Trophoblast cell (in vitro differentiated cells and primary cell): Measurements from ENCODE around the gene EMILIN1.

Experiments used
- DNase-seq, 2 donors: peaks; one replicate each; pipeline ENCODE4 v3.0.0-alpha.2; 2016
- H2AFZ ChIP-seq: 2 replicates; pipeline ENCODE4 v1.6.1; 2013; ENCODE audit warnings: low read length, moderate library complexity, mild to moderate bottlenecking; ENCODE audit not compliant: insufficient read depth, poor library complexity
- H2AK5ac ChIP-seq: 2 replicates; pipeline ENCODE4 v1.6.1; 2013; ENCODE audit warnings: mild to moderate bottlenecking, low read length
- H2BK120ac ChIP-seq: 2 replicates; pipeline ENCODE4 v1.6.1; 2013; ENCODE audit warnings: low read length, mild to moderate bottlenecking, moderate library complexity; ENCODE audit not compliant: insufficient read depth, poor library complexity
- H2BK12ac ChIP-seq: 2 replicates; pipeline ENCODE4 v1.6.1; 2013; ENCODE audit warnings: mild to moderate bottlenecking, low read length, moderate library complexity
- H2BK5ac ChIP-seq: 2 replicates; pipeline ENCODE4 v1.6.1; 2013; ENCODE audit warnings: low read length, low read depth, moderate library complexity, mild to moderate bottlenecking; ENCODE audit not compliant: poor library complexity
- H3K14ac ChIP-seq: 2 replicates; pipeline ENCODE4 v1.6.1; 2013; ENCODE audit warnings: mild to moderate bottlenecking, low read length
- H3K18ac ChIP-seq: 2 replicates; pipeline ENCODE4 v1.6.1; 2013; ENCODE audit warnings: mild to moderate bottlenecking, low read length
- H3K23ac ChIP-seq: 2 replicates; pipeline ENCODE4 v1.6.1; 2013; ENCODE audit warnings: low read length
- H3K27ac ChIP-seq: 2 replicates; pipeline ENCODE4 v1.5.1; 2013; ENCODE audit warnings: low read depth, mild to moderate bottlenecking, inconsistent platforms, low read length, moderate library complexity
- H3K27me3 ChIP-seq: 2 replicates; pipeline ENCODE4 v1.6.1; 2013; ENCODE audit warnings: inconsistent platforms, mild to moderate bottlenecking, low read length, moderate library complexity; ENCODE audit not compliant: insufficient read depth
- H3K36me3 ChIP-seq, 2 experiments: 1 replicate in 1 of 2; 2 replicates in 1 of 2; pipeline ENCODE4 v1.6.1; 2013; ENCODE audit warnings: low read length in 2 of 2, mild to moderate bottlenecking in 2 of 2, moderate library complexity in 1 of 2; ENCODE audit not compliant: insufficient read depth in 2 of 2, control insufficient read depth in 1 of 2
- H3K4ac ChIP-seq: 2 replicates; pipeline ENCODE4 v1.6.1; 2013; ENCODE audit warnings: low read depth, mild to moderate bottlenecking, low read length, moderate library complexity
- H3K4me1 ChIP-seq, 2 experiments: 1 replicate in 1 of 2; 2 replicates in 1 of 2; pipeline ENCODE4 v1.6.1; 2013; ENCODE audit warnings: low read length in 2 of 2, mild to moderate bottlenecking in 2 of 2, moderate library complexity in 1 of 2; ENCODE audit not compliant: insufficient read depth in 2 of 2, control insufficient read depth in 1 of 2
- H3K4me2 ChIP-seq: 2 replicates; pipeline ENCODE4 v1.6.1; 2013; ENCODE audit warnings: inconsistent platforms, mild to moderate bottlenecking, low read length, moderate library complexity
- H3K4me3 ChIP-seq: 2 replicates; pipeline ENCODE4 v1.5.1; 2013; ENCODE audit warnings: mild to moderate bottlenecking, low read depth, low read length, inconsistent platforms
- H3K79me1 ChIP-seq: one replicate; pipeline ENCODE4 v1.6.1; 2013; ENCODE audit warnings: low read length
- H3K79me2 ChIP-seq: 2 replicates; pipeline ENCODE4 v1.6.1; 2013; ENCODE audit warnings: low read length, mild to moderate bottlenecking; ENCODE audit not compliant: control insufficient read depth, insufficient read depth, poor library complexity
- H3K9ac ChIP-seq: 2 replicates; pipeline ENCODE4 v1.6.1; 2013; ENCODE audit warnings: mild to moderate bottlenecking, low read length
- H3K9me3 ChIP-seq: 2 replicates; pipeline ENCODE4 v1.6.1; 2013; ENCODE audit warnings: low read depth, mild to moderate bottlenecking, control low read depth, inconsistent platforms, low read length; ENCODE audit not compliant: insufficient read depth
- H4K12ac ChIP-seq: 2 replicates; pipeline ENCODE4 v1.6.1; 2013; ENCODE audit warnings: low read depth, mild to moderate bottlenecking, low read length, moderate library complexity
- H4K8ac ChIP-seq: 2 replicates; pipeline ENCODE4 v1.6.1; 2013; ENCODE audit warnings: low read depth, mild to moderate bottlenecking, low read length, moderate library complexity
- H4K91ac ChIP-seq: one replicate; pipeline ENCODE4 v1.6.1; 2013; ENCODE audit warnings: low read depth, mild to moderate bottlenecking, low read length, moderate library complexity
- WGBS: extraction: QIAGEN DNeasy Blood & Tissue Kit; methylation state at CpG from one replicate; pipeline ENCODE4 v1.1.7; 2013; ENCODE audit warnings: missing lambda C conversion rate; ENCODE audit not compliant: insufficient read length, insufficient coverage; ENCODE audit errors: extremely low coverage; 5-methylcytosine and 5-hydroxymethylcytosine counted together

EMILIN1 gene

GRCh38 chr2:27070653-27071276 lies 7.7 kb upstream of the EMILIN1 start:
- peaks cover 28 to 35% of the 10 kb centered on the region in 2 experiments for H3K36me3 ChIP-seq
- H2AFZ ChIP-seq, result peak overlapping the region; percentile 65
- H4K12ac ChIP-seq, result peak overlapping the region; percentile 92
- no peak for DNase-seq
- H3K4ac ChIP-seq, result peak overlapping the region; percentile 92
- H3K23ac ChIP-seq, result no peak overlapping the region
- no peaks in the 10 kb centered on the region for H3K27me3 ChIP-seq
- peak overlapping the region; percentile 67 for H2BK120ac ChIP-seq
- peaks cover 6 to 18% of the 10 kb centered on the region in 2 experiments for H3K4me1 ChIP-seq
- H4K8ac ChIP-seq, result peak overlapping the region; percentile 94
- H3K9me3 ChIP-seq, result no peaks in the 10 kb centered on the region
- H3K27ac ChIP-seq, result peak overlapping the region; percentile 83
- peak overlapping the region; percentile 86 for H3K18ac ChIP-seq
- WGBS, result no CpG with 5 or more reads among the region's 11 CpGs
- H3K4me2 ChIP-seq, result peak overlapping the region; percentile 79
- H3K9ac ChIP-seq, result peak overlapping the region; percentile 93
- peak overlapping the region; percentile 89 for H3K4me3 ChIP-seq
- peaks cover 19% of the 10 kb centered on the region for H3K79me1 ChIP-seq
- H4K91ac ChIP-seq, result peak overlapping the region; percentile 76
- H3K79me2 ChIP-seq, result peaks cover 21% of the 10 kb centered on the region
- H3K14ac ChIP-seq, result peak overlapping the region; percentile 81
- peak overlapping the region; percentile 77 for H2BK5ac ChIP-seq
- H2AK5ac ChIP-seq, result peak overlapping the region; percentile 78
- peak overlapping the region; percentile 8 for H2BK12ac ChIP-seq

GRCh38 chr2:27071277-27071989 lies 7.0 kb upstream of the EMILIN1 start, which contains the start of gene OST4:
Gene OST4, minus strand, starts transcription at chr2:27071654.
- peak within 1 kb of the TSS; percentile 75 for H2BK120ac ChIP-seq
- H3K9me3 ChIP-seq, result no peaks in the 10 kb centered on the region
- H3K4me1 ChIP-seq, result peaks cover 6 to 18% of the 10 kb centered on the region in 2 experiments
- H3K4me3 ChIP-seq, result peak within 1 kb of the TSS; percentile 89
- H4K91ac ChIP-seq, result peak within 1 kb of the TSS; percentile 94
- H3K18ac ChIP-seq, result peak within 1 kb of the TSS; percentile 86
- peak within 1 kb of the TSS; percentile 34 for H2BK12ac ChIP-seq
- H3K23ac ChIP-seq, result no peak within 1 kb of the TSS
- H3K4me2 ChIP-seq, result peak within 1 kb of the TSS; percentile 94
- H3K27me3 ChIP-seq, result no peaks in the 10 kb centered on the region
- H3K27ac ChIP-seq, result peak within 1 kb of the TSS; percentile 93
- H2AFZ ChIP-seq, result peak within 1 kb of the TSS; percentile 81
- H4K12ac ChIP-seq, result peak within 1 kb of the TSS; percentile 92
- peak; percentile 95 to 98 for DNase-seq
- peaks cover 26 to 32% of the 10 kb centered on the region in 2 experiments for H3K36me3 ChIP-seq
- peak within 1 kb of the TSS; percentile 94 for H4K8ac ChIP-seq
- peak within 1 kb of the TSS; percentile 93 for H3K9ac ChIP-seq
- peak within 1 kb of the TSS; percentile 77 for H2BK5ac ChIP-seq
- H3K14ac ChIP-seq, result peak within 1 kb of the TSS; percentile 83
- H3K79me1 ChIP-seq, result peaks cover 19% of the 10 kb centered on the region
- H3K4ac ChIP-seq, result peak within 1 kb of the TSS; percentile 92
- no CpG with 5 or more reads among the region's 86 CpGs for WGBS
- H3K79me2 ChIP-seq, result peaks cover 21% of the 10 kb centered on the region
- peak within 1 kb of the TSS; percentile 85 for H2AK5ac ChIP-seq

GRCh38 chr2:27071990-27072830 lies 6.2 kb upstream of the EMILIN1 start:
- Histone ChIP-seq H3K9ac (peak overlapping the region; percentile 87), H3K79me1 (peaks cover 19% of the 10 kb centered on the region), H3K4ac (peak overlapping the region; percentile 76), H2AK5ac (peak overlapping the region; percentile 85), H3K79me2 (peaks cover 21% of the 10 kb centered on the region), H3K9me3 (no peaks in the 10 kb centered on the region), H3K27ac (peak overlapping the region; percentile 93), H4K91ac (peak overlapping the region; percentile 94), H3K18ac (peak overlapping the region; percentile 86), H2BK120ac (peak overlapping the region; percentile 75), H3K27me3 (no peaks in the 10 kb centered on the region), H4K8ac (peak overlapping the region; percentile 85), H3K4me3 (peak overlapping the region; percentile 81), H3K4me1 (peaks cover 6 to 18% of the 10 kb centered on the region in 2 experiments), H4K12ac (peak overlapping the region; percentile 66), H2BK12ac (peak overlapping the region; percentile 46), H3K4me2 (peak overlapping the region; percentile 94), H3K36me3 (peaks cover 23 to 30% of the 10 kb centered on the region in 2 experiments), H2BK5ac (peak overlapping the region; percentile 47), H2AFZ (peak overlapping the region; percentile 81), H3K23ac (no peak overlapping the region), H3K14ac (peak overlapping the region; percentile 83)
- DNase-seq, result no peak
- no CpG with 5 or more reads among the region's 34 CpGs for WGBS

GRCh38 chr2:27072920-27073319 lies 5.5 kb upstream of the EMILIN1 start:
- peak overlapping the region; percentile 94 for H3K4me2 ChIP-seq
- no CpG with 5 or more reads among the region's 5 CpGs for WGBS
- H2BK120ac ChIP-seq, result peak overlapping the region; percentile 34
- no peak overlapping the region for H4K12ac ChIP-seq
- H3K14ac ChIP-seq, result no peak overlapping the region
- peak overlapping the region; percentile 37 for H4K91ac ChIP-seq
- DNase-seq, result no peak
- no peak overlapping the region for H3K4ac ChIP-seq
- no peak overlapping the region for H3K9ac ChIP-seq
- H4K8ac ChIP-seq, result peak overlapping the region; percentile 85
- peak overlapping the region; percentile 93 for H3K27ac ChIP-seq
- H2BK5ac ChIP-seq, result peak overlapping the region; percentile 15
- peaks cover 6 to 18% of the 10 kb centered on the region in 2 experiments for H3K4me1 ChIP-seq
- H3K9me3 ChIP-seq, result no peaks in the 10 kb centered on the region
- no peak overlapping the region for H3K23ac ChIP-seq
- no peak overlapping the region for H2AFZ ChIP-seq
- H3K79me1 ChIP-seq, result peaks cover 19% of the 10 kb centered on the region
- H3K36me3 ChIP-seq, result peaks cover 19 to 24% of the 10 kb centered on the region in 2 experiments
- H3K79me2 ChIP-seq, result peaks cover 21% of the 10 kb centered on the region
- no peak overlapping the region for H3K4me3 ChIP-seq
- no peaks in the 10 kb centered on the region for H3K27me3 ChIP-seq
- no peak overlapping the region for H2AK5ac ChIP-seq
- H3K18ac ChIP-seq, result no peak overlapping the region
- H2BK12ac ChIP-seq, result peak overlapping the region; percentile 46
